CD4-positive, alpha-beta T cell (primary cell): Measurements from ENCODE around the gene RAB1B. TPM values are rescaled to one million over a fixed set of nuclear protein-coding genes. Genes with fewer than 3 reads are reported as not detected.
A peak's percentile ranks its signal among the peaks of the same experiment; 100 is the strongest.

Source experiments
- ATAC-seq: fragments of 200-7000 bp; cut with Tn5 transposase; one replicate; pipeline ENCODE4 v1.10.0; 2022; ENCODE audit warnings: mild to moderate bottlenecking; ENCODE audit not compliant: poor library complexity
- CTCF ChIA-PET: fragments of 350-600 bp; sonication (Branson Sonifier 250); formaldehyde crosslinking; loops from one replicate; lab custom pipeline; 2021; ENCODE audit warnings: antibody characterized with exemption, inconsistent platforms; lab: Charles Lee
- POLR2A ChIA-PET: fragments of 350-600 bp; sonication (Branson Sonifier 250); formaldehyde crosslinking; loops from one replicate; lab custom pipeline; 2021; ENCODE audit warnings: antibody characterized with exemption, inconsistent platforms; lab: Charles Lee
- DNase-seq, 14 experiments: peaks; one replicate each; pipeline ENCODE4 v3.0.0-alpha.2; 2013 to 2020; ENCODE audit warnings: mixed read lengths in 2 of 14
- H3K27ac ChIP-seq, 2 donors: one replicate each; pipeline versions ENCODE4 v1.5.1 to v1.7.0; 2013; ENCODE audit warnings: low read length in 2 of 2, low read depth in 1 of 2, mild to moderate bottlenecking in 1 of 2
- H3K27me3 ChIP-seq, 2 experiments: 1 replicate in 1 of 2; 2 replicates in 1 of 2; pipeline versions ENCODE4 v1.6.1 to v1.7.0; 2013; ENCODE audit warnings: low read length in 2 of 2, control low read depth in 1 of 2, mild to moderate bottlenecking in 1 of 2, moderate library complexity in 1 of 2; ENCODE audit not compliant: insufficient read depth in 2 of 2, control insufficient read depth in 1 of 2
- H3K36me3 ChIP-seq: one replicate; pipeline ENCODE4 v1.6.1; 2013; ENCODE audit warnings: low read length, control low read depth; ENCODE audit not compliant: insufficient read depth
- H3K4me1 ChIP-seq: one replicate; pipeline ENCODE4 v1.6.1; 2013; ENCODE audit warnings: low read length, control low read depth; ENCODE audit not compliant: insufficient read depth
- H3K4me3 ChIP-seq: one replicate; pipeline ENCODE4 v1.5.1; 2013; ENCODE audit warnings: mild to moderate bottlenecking, low read length, moderate library complexity
- H3K9me3 ChIP-seq, 2 experiments: 1 replicate in 1 of 2; 2 replicates in 1 of 2; pipeline versions ENCODE4 v1.6.1 to v1.7.0; 2013; ENCODE audit warnings: low read length in 2 of 2, mild to moderate bottlenecking in 2 of 2, control low read depth in 1 of 2, moderate library complexity in 1 of 2; ENCODE audit not compliant: control insufficient read depth in 1 of 2, insufficient read depth in 1 of 2
- H3K27ac Mint-ChIP-seq: one replicate; pipeline ENCODE4 v1.8.0; 2020; ENCODE audit warnings: mixed read lengths
- H3K27me3 Mint-ChIP-seq: one replicate; pipeline ENCODE4 v1.8.0; 2021; ENCODE audit warnings: mixed read lengths
- H3K36me3 Mint-ChIP-seq: one replicate; pipeline ENCODE4 v1.8.0; 2021; ENCODE audit warnings: low read depth, mixed read lengths
- H3K4me1 Mint-ChIP-seq: one replicate; pipeline ENCODE4 v1.8.0; 2021; ENCODE audit warnings: low read depth, mixed read lengths
- H3K4me3 Mint-ChIP-seq: one replicate; pipeline ENCODE4 v1.8.0; 2020; ENCODE audit warnings: mild to moderate bottlenecking, mixed read lengths
- H3K9me3 Mint-ChIP-seq: one replicate; pipeline ENCODE4 v1.8.0; 2020; ENCODE audit warnings: mixed read lengths
- intact Hi-C, 2 experiments: fragments of 100-400 bp; cut with DNase I in 1 of 2; cut with micrococcal nuclease in 1 of 2; formaldehyde crosslinking; loops; one replicate each; pipeline versions ENCODE4 v1.15.1 to v1.9.0; 2023 to 2025; cut with DNase I, micrococcal nuclease
- polyA plus RNA-seq, 2 donors: library from polyadenylated mRNA; unstranded; fragments of 120-200 nt; gene quantifications; one replicate each; pipeline ENCODE4 v1.2.1, GENCODE V29; 2013
- total RNA-seq, 174 experiments: library from RNA in 2 of 174; stranded (reverse) in 2 of 174; gene quantifications; one replicate each; pipeline ENCODE4 v1.2.3 and lab custom pipeline; 2021 to 2026
- TF ChIP-seq, protein P1 (sequence below): fragments of 200-600 bp; IDR thresholded peaks from one replicate; pipeline ENCODE4 v1.8.0; 2022; ENCODE audit warnings: antibody characterized with exemption, mild to moderate bottlenecking

RAB1B gene
- total RNA-seq = 10 to 100 TPM; 27.4 to 29.4 TPM
- 88.7 TPM for polyA plus RNA-seq (2013, experiment 1 of 2)
- 93.8 TPM for polyA plus RNA-seq (2013, experiment 2 of 2)
- total RNA-seq (lab: John Stamatoyannopoulos, UW) = 26.4 to 101 (median 56.9) reads per million in 172 experiments

DNA sequence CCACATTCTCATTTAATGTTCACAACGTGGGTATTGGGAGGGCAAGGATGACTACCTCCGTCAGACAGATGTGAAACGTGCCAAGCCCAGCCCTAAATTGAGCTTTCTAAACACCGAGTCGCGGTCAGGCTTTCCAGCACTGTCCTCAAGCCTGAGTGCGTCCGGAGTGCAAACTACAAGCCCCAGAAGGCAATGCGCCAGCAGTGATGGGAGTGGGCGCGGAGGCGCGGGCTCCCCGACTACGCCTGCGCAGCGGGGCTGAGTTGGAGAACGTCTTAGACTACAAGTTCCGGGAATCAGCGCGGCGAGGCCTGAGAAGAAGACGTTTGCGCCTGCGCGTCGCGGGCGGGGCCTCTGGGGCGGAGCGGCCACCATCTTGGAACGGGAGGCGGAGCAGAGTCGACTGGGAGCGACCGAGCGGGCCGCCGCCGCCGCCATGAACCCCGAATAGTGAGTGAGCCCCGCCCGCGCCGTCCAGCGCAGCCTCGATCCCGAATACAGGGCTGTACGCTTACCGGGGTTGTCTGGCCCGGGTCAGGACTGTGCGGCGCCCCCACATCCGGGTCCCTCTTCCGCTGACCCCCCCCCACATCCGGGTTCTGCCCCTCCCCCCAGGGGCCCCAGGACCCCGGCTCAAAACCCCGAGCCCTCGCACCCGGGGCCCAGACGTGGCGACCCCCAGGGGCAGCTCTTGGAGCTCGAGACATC is at the start of gene RAB1B:
Gene RAB1B, plus strand, starts transcription at position 396 of the 708 bp plus-strand sequence. Its CDS starts 41 bp downstream, at position 437.
- Mint-ChIP-seq H3K27ac (peak within 1 kb of the TSS; percentile 100), H3K9me3 (no peaks in the 10 kb centered on the region), H3K4me1 (peaks cover 45% of the 10 kb centered on the region), H3K4me3 (peak within 1 kb of the TSS; percentile 96), H3K27me3 (no peaks in the 10 kb centered on the region), H3K36me3 (peaks cover 62% of the 10 kb centered on the region)
- no peaks in the 10 kb centered on the region for H3K9me3 ChIP-seq
- DNase-seq = peak; percentile 99 to 100 (median 100)
- peaks cover 46% of the 10 kb centered on the region for H3K36me3 ChIP-seq
- intact Hi-C loops = loop anchor here (1.0 to 10.0 kb wide), 4 partner anchors 14 to 554 kb away; partner anchors contain the start of genes KAT5 (in 1 of the 2), SF3B2 (in 1 of the 2) and YIF1A (in 1 of the 2)
- H3K27me3 ChIP-seq = no peaks in the 10 kb centered on the region
- peak within 1 kb of the TSS; percentile 83 to 87 for H3K27ac ChIP-seq
- peak within 1 kb of the TSS; percentile 99 for H3K4me3 ChIP-seq
- ChIA-PET POLR2A (interaction anchor here (0.8 to 3.9 kb wide), 14 partner anchors 9 to 410 kb away, joined by 3 to 34 read pairs (median 4); partner anchors contain the start of genes BANF1, CCDC85B, CNIH2 and EIF1AD), CTCF (interaction anchor here (1.3 to 5.6 kb wide), 2 partner anchors 13 to 20 kb away, joined by 7 to 36 read pairs; partner anchors contain the start of gene YIF1A)
- H3K4me1 ChIP-seq = peaks cover 58% of the 10 kb centered on the region
- TF ChIP-seq, protein P1, sequence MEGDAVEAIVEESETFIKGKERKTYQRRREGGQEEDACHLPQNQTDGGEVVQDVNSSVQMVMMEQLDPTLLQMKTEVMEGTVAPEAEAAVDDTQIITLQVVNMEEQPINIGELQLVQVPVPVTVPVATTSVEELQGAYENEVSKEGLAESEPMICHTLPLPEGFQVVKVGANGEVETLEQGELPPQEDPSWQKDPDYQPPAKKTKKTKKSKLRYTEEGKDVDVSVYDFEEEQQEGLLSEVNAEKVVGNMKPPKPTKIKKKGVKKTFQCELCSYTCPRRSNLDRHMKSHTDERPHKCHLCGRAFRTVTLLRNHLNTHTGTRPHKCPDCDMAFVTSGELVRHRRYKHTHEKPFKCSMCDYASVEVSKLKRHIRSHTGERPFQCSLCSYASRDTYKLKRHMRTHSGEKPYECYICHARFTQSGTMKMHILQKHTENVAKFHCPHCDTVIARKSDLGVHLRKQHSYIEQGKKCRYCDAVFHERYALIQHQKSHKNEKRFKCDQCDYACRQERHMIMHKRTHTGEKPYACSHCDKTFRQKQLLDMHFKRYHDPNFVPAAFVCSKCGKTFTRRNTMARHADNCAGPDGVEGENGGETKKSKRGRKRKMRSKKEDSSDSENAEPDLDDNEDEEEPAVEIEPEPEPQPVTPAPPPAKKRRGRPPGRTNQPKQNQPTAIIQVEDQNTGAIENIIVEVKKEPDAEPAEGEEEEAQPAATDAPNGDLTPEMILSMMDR = no peak
- ATAC-seq = peak; percentile 82

DNA sequence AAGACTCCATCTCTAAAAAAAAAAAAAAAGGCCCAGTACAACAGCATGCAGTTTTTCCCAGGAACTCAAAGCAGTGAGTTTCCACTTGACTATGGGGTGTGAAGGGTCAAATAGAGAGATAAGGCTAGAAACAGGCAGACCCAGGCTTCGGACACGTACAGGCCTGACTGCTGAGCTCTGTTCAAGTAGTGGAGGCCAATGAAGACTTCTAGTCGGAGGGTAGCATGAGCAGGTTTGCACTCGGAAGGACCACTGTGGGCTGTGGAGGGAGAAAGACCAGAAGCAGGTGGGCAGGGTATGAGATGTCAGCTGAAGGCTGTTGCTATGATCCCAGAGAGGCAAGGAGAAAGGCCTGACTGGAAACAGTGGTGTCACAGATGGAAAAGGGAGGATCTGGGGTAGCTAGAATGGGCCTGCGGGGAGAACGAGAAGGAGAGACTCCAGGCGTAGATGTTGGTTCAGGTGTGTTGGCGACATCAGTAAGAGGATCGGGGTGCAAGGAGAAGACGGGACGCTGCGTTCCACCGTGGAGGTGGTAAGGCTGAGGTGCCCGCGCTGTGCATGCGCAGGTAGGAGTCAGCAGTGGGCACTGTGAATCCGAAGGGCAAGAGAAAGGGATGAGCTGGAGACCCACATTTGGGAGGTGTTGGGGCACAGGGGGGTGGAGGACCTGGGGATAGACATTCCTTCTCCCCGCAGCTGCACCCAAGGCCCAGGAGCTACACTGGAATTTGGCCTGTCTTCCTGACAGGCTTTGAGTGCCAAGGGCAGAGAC is 49.4 kb upstream of the RAB1B start:
- Mint-ChIP-seq H3K27me3 (no peaks in the 10 kb centered on the region), H3K9me3 (no peaks in the 10 kb centered on the region), H3K4me1 (peaks cover 7% of the 10 kb centered on the region), H3K36me3 (peaks cover 84% of the 10 kb centered on the region), H3K4me3 (no peak overlapping the region), H3K27ac (no peak overlapping the region)
- CTCF ChIA-PET = interaction anchor here (1.3 kb wide), 1 partner anchor 63 kb away, joined by 4 read pairs; no protein-coding TSS in a partner anchor
- H3K27ac ChIP-seq = no peak overlapping the region
- no peaks in the 10 kb centered on the region for H3K27me3 ChIP-seq
- ATAC-seq = no peak
- intact Hi-C loops = no loop called here
- H3K9me3 ChIP-seq = no peaks in the 10 kb centered on the region
- H3K4me3 ChIP-seq = no peak overlapping the region
- H3K4me1 ChIP-seq = peaks cover 15% of the 10 kb centered on the region
- no peak for DNase-seq
- POLR2A ChIA-PET = interaction anchor here (1.8 kb wide), 1 partner anchor 70 kb away, joined by 5 read pairs; the partner anchor contains the start of gene YIF1A
- H3K36me3 ChIP-seq = peaks cover 75% of the 10 kb centered on the region
- TF ChIP-seq, protein P1 = no peak
